SU-DHL-6 (cell line): Measurements from ENCODE around the gene DGKG.

Source experiments
- CTCF ChIP-seq: fragments of 200-600 bp; sonication (generic); IDR thresholded peaks from one replicate; pipeline ENCODE4 v1.5.1; 2017; ENCODE audit warnings: antibody characterized with exemption, mild to moderate bottlenecking, low read length, moderate library complexity; ENCODE audit not compliant: insufficient read depth, poor library complexity, severe bottlenecking
- EZH2phosphoT487 ChIP-seq: fragments of 200-600 bp; sonication (generic), shearing (Covaris generic); conservative IDR thresholded peaks from 2 replicates; pipeline ENCODE4 v1.6.1; 2018; ENCODE audit warnings: mild to moderate bottlenecking, antibody characterized with exemption, low read length, moderate library complexity, mixed read lengths

GRCh38 chr3:186305286-186305685 lies 56.7 kb downstream of the DGKG start:
- TF ChIP-seq CTCF, result no peak
- TF ChIP-seq EZH2phosphoT487, result no peak
